Trophoblast cell (in vitro differentiated cells and primary cell): ENCODE measurements around the gene KRTAP9-2.
"Not testable (repeated sequence)": the region's sequence is repeated elsewhere in the genome, so short reads cannot be mapped to it uniquely, and the experiment has no call there.

Source experiments
- DNase-seq, 2 donors: peaks; one replicate each; pipeline ENCODE4 v3.0.0-alpha.2; 2016
- H2AFZ ChIP-seq: 2 replicates; pipeline ENCODE4 v1.6.1; 2013; ENCODE audit warnings: low read length, moderate library complexity, mild to moderate bottlenecking; ENCODE audit not compliant: insufficient read depth, poor library complexity
- H2AK5ac ChIP-seq: 2 replicates; pipeline ENCODE4 v1.6.1; 2013; ENCODE audit warnings: mild to moderate bottlenecking, low read length
- H2BK120ac ChIP-seq: 2 replicates; pipeline ENCODE4 v1.6.1; 2013; ENCODE audit warnings: low read length, mild to moderate bottlenecking, moderate library complexity; ENCODE audit not compliant: insufficient read depth, poor library complexity
- H2BK12ac ChIP-seq: 2 replicates; pipeline ENCODE4 v1.6.1; 2013; ENCODE audit warnings: mild to moderate bottlenecking, low read length, moderate library complexity
- H2BK5ac ChIP-seq: 2 replicates; pipeline ENCODE4 v1.6.1; 2013; ENCODE audit warnings: low read length, low read depth, moderate library complexity, mild to moderate bottlenecking; ENCODE audit not compliant: poor library complexity
- H3K14ac ChIP-seq: 2 replicates; pipeline ENCODE4 v1.6.1; 2013; ENCODE audit warnings: mild to moderate bottlenecking, low read length
- H3K18ac ChIP-seq: 2 replicates; pipeline ENCODE4 v1.6.1; 2013; ENCODE audit warnings: mild to moderate bottlenecking, low read length
- H3K23ac ChIP-seq: 2 replicates; pipeline ENCODE4 v1.6.1; 2013; ENCODE audit warnings: low read length
- H3K27ac ChIP-seq: 2 replicates; pipeline ENCODE4 v1.5.1; 2013; ENCODE audit warnings: low read depth, mild to moderate bottlenecking, inconsistent platforms, low read length, moderate library complexity
- H3K27me3 ChIP-seq: 2 replicates; pipeline ENCODE4 v1.6.1; 2013; ENCODE audit warnings: inconsistent platforms, mild to moderate bottlenecking, low read length, moderate library complexity; ENCODE audit not compliant: insufficient read depth
- H3K36me3 ChIP-seq, 2 experiments: 1 replicate in 1 of 2; 2 replicates in 1 of 2; pipeline ENCODE4 v1.6.1; 2013; ENCODE audit warnings: low read length in 2 of 2, mild to moderate bottlenecking in 2 of 2, moderate library complexity in 1 of 2; ENCODE audit not compliant: insufficient read depth in 2 of 2, control insufficient read depth in 1 of 2
- H3K4ac ChIP-seq: 2 replicates; pipeline ENCODE4 v1.6.1; 2013; ENCODE audit warnings: low read depth, mild to moderate bottlenecking, low read length, moderate library complexity
- H3K4me1 ChIP-seq, 2 experiments: 1 replicate in 1 of 2; 2 replicates in 1 of 2; pipeline ENCODE4 v1.6.1; 2013; ENCODE audit warnings: low read length in 2 of 2, mild to moderate bottlenecking in 2 of 2, moderate library complexity in 1 of 2; ENCODE audit not compliant: insufficient read depth in 2 of 2, control insufficient read depth in 1 of 2
- H3K4me2 ChIP-seq: 2 replicates; pipeline ENCODE4 v1.6.1; 2013; ENCODE audit warnings: inconsistent platforms, mild to moderate bottlenecking, low read length, moderate library complexity
- H3K4me3 ChIP-seq: 2 replicates; pipeline ENCODE4 v1.5.1; 2013; ENCODE audit warnings: mild to moderate bottlenecking, low read depth, low read length, inconsistent platforms
- H3K79me1 ChIP-seq: one replicate; pipeline ENCODE4 v1.6.1; 2013; ENCODE audit warnings: low read length
- H3K79me2 ChIP-seq: 2 replicates; pipeline ENCODE4 v1.6.1; 2013; ENCODE audit warnings: low read length, mild to moderate bottlenecking; ENCODE audit not compliant: control insufficient read depth, insufficient read depth, poor library complexity
- H3K9ac ChIP-seq: 2 replicates; pipeline ENCODE4 v1.6.1; 2013; ENCODE audit warnings: mild to moderate bottlenecking, low read length
- H3K9me3 ChIP-seq: 2 replicates; pipeline ENCODE4 v1.6.1; 2013; ENCODE audit warnings: low read depth, mild to moderate bottlenecking, control low read depth, inconsistent platforms, low read length; ENCODE audit not compliant: insufficient read depth
- H4K12ac ChIP-seq: 2 replicates; pipeline ENCODE4 v1.6.1; 2013; ENCODE audit warnings: low read depth, mild to moderate bottlenecking, low read length, moderate library complexity
- H4K8ac ChIP-seq: 2 replicates; pipeline ENCODE4 v1.6.1; 2013; ENCODE audit warnings: low read depth, mild to moderate bottlenecking, low read length, moderate library complexity
- H4K91ac ChIP-seq: one replicate; pipeline ENCODE4 v1.6.1; 2013; ENCODE audit warnings: low read depth, mild to moderate bottlenecking, low read length, moderate library complexity
- WGBS: extraction: QIAGEN DNeasy Blood & Tissue Kit; methylation state at CpG from one replicate; pipeline ENCODE4 v1.1.7; 2013; ENCODE audit warnings: missing lambda C conversion rate; ENCODE audit not compliant: insufficient read length, insufficient coverage; ENCODE audit errors: extremely low coverage; 5-methylcytosine and 5-hydroxymethylcytosine counted together

KRTAP9-2 gene

DNA sequence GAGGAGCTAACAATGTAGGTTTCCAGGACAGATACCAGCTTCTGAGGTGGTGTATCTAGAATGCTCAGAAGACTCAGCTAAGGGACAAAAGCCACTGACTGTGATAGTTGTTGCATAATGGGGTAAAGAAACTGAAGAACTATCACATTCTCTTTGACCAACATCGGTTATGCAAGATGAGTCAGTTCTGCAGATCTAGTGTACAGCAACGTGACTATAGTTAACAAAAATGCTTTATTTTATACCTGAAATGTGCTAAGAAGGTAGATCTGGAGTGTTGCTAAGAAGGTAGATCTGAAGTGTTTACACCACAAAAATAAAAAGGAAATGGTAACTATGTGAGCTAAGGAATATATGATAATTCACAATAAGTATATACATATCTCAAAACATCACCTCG is 41.3 kb downstream of the KRTAP9-2 start:
- Histone ChIP-seq H3K79me2 (no peaks in the 10 kb centered on the region), H3K4ac (no peak overlapping the region), H2BK120ac (no peak overlapping the region), H3K27me3 (no peaks in the 10 kb centered on the region), H3K9ac (no peak overlapping the region), H3K4me1 (no peaks in the 10 kb centered on the region), H3K79me1 (no peaks in the 10 kb centered on the region), H3K4me3 (no peak overlapping the region), H4K12ac (no peak overlapping the region), H2BK12ac (no peak overlapping the region), H3K36me3 (no peaks in the 10 kb centered on the region), H3K27ac (no peak overlapping the region), H4K8ac (no peak overlapping the region), H3K23ac (no peak overlapping the region), H3K14ac (no peak overlapping the region), H3K4me2 (no peak overlapping the region), H3K9me3 (no peaks in the 10 kb centered on the region), H2AK5ac (no peak overlapping the region), H3K18ac (no peak overlapping the region), H4K91ac (no peak overlapping the region), H2BK5ac (no peak overlapping the region), H2AFZ (no peak overlapping the region)
- DNase-seq, result no peak
- WGBS, result no CpG with 5 or more reads among the region's 3 CpGs

DNA sequence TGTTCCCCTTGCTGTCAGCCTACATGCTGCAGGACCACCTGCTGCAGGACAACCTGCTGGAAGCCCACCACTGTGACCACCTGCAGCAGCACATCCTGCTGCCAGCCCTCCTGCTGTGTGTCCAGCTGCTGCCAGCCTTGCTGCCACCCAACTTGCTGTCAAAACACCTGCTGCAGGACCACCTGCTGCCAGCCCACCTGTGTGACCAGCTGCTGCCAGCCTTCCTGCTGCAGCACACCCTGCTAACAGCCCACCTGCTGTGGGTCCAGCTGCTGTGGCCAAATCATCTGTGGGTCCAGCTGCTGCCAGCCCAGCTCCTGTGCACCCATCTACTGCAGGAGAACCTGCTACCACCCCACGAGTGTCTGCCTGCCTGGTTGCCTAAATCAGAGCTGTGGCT is 44.9 kb downstream of the KRTAP9-2 start:
- H3K9me3 ChIP-seq, H2AK5ac ChIP-seq, H2BK12ac ChIP-seq, H2AFZ ChIP-seq, H4K12ac ChIP-seq, H3K27me3 ChIP-seq, H3K23ac ChIP-seq, H3K79me1 ChIP-seq, H2BK120ac ChIP-seq, H3K4me1 ChIP-seq, H3K27ac ChIP-seq, H3K18ac ChIP-seq, H3K79me2 ChIP-seq, DNase-seq, H4K8ac ChIP-seq, H2BK5ac ChIP-seq, H3K36me3 ChIP-seq, H3K4me2 ChIP-seq, H3K9ac ChIP-seq, H4K91ac ChIP-seq, H3K14ac ChIP-seq, H3K4ac ChIP-seq, H3K4me3 ChIP-seq: not testable (repeated sequence)
- WGBS, result no CpG with 5 or more reads among the region's 1 CpG

DNA sequence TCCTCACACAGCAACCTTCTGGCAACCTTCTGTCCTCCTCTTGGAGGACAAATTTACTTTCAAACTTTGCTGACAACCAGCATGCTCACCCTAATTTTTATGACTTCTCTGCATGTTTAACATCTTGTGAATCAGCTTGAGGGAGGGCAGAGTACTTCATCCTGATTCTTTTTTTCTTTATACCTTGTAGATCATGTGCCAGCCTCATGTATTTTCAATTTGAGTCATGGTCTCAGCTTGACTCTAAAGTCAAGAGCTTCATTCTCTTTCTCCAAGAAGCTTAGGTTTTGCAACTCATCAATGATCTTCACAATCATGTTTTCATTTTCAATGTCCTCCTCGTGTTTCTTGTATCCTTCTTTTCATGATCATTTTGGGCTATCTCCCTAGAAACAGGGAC is 45.4 kb downstream of the KRTAP9-2 start:
- H2BK12ac ChIP-seq, result no peak overlapping the region
- H4K12ac ChIP-seq, result no peak overlapping the region
- no peaks in the 10 kb centered on the region for H3K27me3 ChIP-seq
- H2BK120ac ChIP-seq, result no peak overlapping the region
- H3K9me3 ChIP-seq, result no peaks in the 10 kb centered on the region
- no peaks in the 10 kb centered on the region for H3K79me2 ChIP-seq
- H4K91ac ChIP-seq, result no peak overlapping the region
- H2AFZ ChIP-seq, result no peak overlapping the region
- H3K4me1 ChIP-seq, result no peaks in the 10 kb centered on the region
- no peak overlapping the region for H3K18ac ChIP-seq
- no peak overlapping the region for H2BK5ac ChIP-seq
- no peak overlapping the region for H3K4me3 ChIP-seq
- H2AK5ac ChIP-seq, result no peak overlapping the region
- no peak overlapping the region for H4K8ac ChIP-seq
- no peak overlapping the region for H3K9ac ChIP-seq
- no peak overlapping the region for H3K27ac ChIP-seq
- DNase-seq, result no peak
- no peak overlapping the region for H3K23ac ChIP-seq
- no peak overlapping the region for H3K4ac ChIP-seq
- H3K14ac ChIP-seq, result no peak overlapping the region
- H3K36me3 ChIP-seq, result no peaks in the 10 kb centered on the region
- WGBS, result no CpG with 5 or more reads among the region's 1 CpG
- H3K4me2 ChIP-seq, result no peak overlapping the region
- no peaks in the 10 kb centered on the region for H3K79me1 ChIP-seq

DNA sequence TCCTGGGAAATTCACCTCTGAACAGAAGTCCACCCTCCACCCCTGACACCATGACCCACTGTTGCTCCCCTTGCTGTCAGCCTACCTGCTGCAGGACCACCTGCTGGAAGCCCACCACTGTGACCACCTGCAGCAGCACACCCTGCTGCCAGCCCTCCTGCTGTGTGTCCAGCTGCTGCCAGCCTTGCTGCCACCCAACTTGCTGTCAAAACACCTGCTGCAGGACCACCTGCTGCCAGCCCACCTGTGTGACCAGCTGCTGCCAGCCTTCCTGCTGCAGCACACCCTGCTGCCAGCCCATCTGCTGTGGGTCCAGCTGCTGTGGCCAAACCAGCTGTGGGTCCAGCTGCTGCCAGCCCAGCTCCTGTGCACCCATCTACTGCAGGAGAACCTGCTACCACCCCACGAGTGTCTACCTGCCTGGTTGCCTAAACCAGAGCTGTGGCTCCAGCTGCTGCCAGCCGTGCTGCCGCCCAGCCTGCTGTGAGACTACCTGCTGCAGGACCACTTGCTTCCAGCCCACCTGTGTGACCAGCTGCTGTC is 49.3 kb downstream of the KRTAP9-2 start, which contains the start of gene KRTAP9-7:
TSS of gene KRTAP9-7 (plus strand) at position 51 of the 543 bp plus-strand sequence. CDS start at position 51, 0 bp downstream.
- H3K14ac ChIP-seq, H3K4me3 ChIP-seq, H3K4ac ChIP-seq, H4K91ac ChIP-seq, H3K27me3 ChIP-seq, H3K27ac ChIP-seq, H3K9ac ChIP-seq, H3K4me2 ChIP-seq, H2BK5ac ChIP-seq, H3K79me1 ChIP-seq, H4K12ac ChIP-seq, H3K18ac ChIP-seq, H3K36me3 ChIP-seq, H3K9me3 ChIP-seq, H4K8ac ChIP-seq, H2BK120ac ChIP-seq, H2AK5ac ChIP-seq, H2AFZ ChIP-seq, H3K23ac ChIP-seq, H3K79me2 ChIP-seq, H3K4me1 ChIP-seq, H2BK12ac ChIP-seq: not testable (repeated sequence)
- peak in 1 of 2 donors; percentile 0 for DNase-seq
- no CpG with 5 or more reads among the region's 3 CpGs for WGBS
